HG02798 (cell line): Measurements from ENCODE around the gene CARS2.
A peak's percentile ranks its signal among the peaks of the same experiment; 100 is the strongest.

Source experiments
- ATAC-seq: cut with Tn5 transposase; IDR thresholded peaks from one replicate; pipeline ENCODE4 v1.9.1; 2021; ENCODE audit warnings: mild to moderate bottlenecking; ENCODE audit not compliant: unreplicated experiment, poor library complexity

CARS2 gene

GRCh38 chr13:110658218-110658911 lies 47.6 kb downstream of the CARS2 start:
- ATAC-seq = peak; percentile 88

GRCh38 chr13:110657196-110657595 lies 48.7 kb downstream of the CARS2 start:
- no peak for ATAC-seq

GRCh38 chr13:110653851-110654250 lies 52.1 kb downstream of the CARS2 start:
- no peak for ATAC-seq

- no peak for ATAC-seq
Measured at GRCh38 chr13:110653271-110653670, 52.6 kb downstream of the CARS2 start.

- ATAC-seq = no peak
Measured at GRCh38 chr13:110652764-110653163, 53.2 kb downstream of the CARS2 start.

GRCh38 chr13:110652231-110652730 lies 53.6 kb downstream of the CARS2 start:
- no peak for ATAC-seq

- no peak for ATAC-seq
Measured at GRCh38 chr13:110651726-110652230, 54.1 kb downstream of the CARS2 start.

GRCh38 chr13:110651271-110651670 lies 54.6 kb downstream of the CARS2 start:
- ATAC-seq = no peak

GRCh38 chr13:110650436-110650835 lies 55.5 kb downstream of the CARS2 start:
- no peak for ATAC-seq

GRCh38 chr13:110649551-110649950 lies 56.4 kb downstream of the CARS2 start:
- ATAC-seq = no peak

- ATAC-seq = no peak
Measured at GRCh38 chr13:110648848-110649421, 57.0 kb downstream of the CARS2 start.

GRCh38 chr13:110648146-110648819 lies 57.6 kb downstream of the CARS2 start:
- no peak for ATAC-seq

- no peak for ATAC-seq
Measured at GRCh38 chr13:110647365-110647737, 58.6 kb downstream of the CARS2 start.

GRCh38 chr13:110646442-110647364 lies 59.2 kb downstream of the CARS2 start:
- ATAC-seq = no peak

- ATAC-seq = no peak
Measured at GRCh38 chr13:110645750-110646149, 60.2 kb downstream of the CARS2 start.

- peak; percentile 80 for ATAC-seq
Measured at GRCh38 chr13:110644892-110645521, 60.9 kb downstream of the CARS2 start.

- ATAC-seq = no peak
Measured at GRCh38 chr13:110643768-110644421, 62.0 kb downstream of the CARS2 start.

GRCh38 chr13:110643324-110643723 lies 62.6 kb downstream of the CARS2 start:
- no peak for ATAC-seq

GRCh38 chr13:110642291-110642981 lies 63.5 kb downstream of the CARS2 start:
- ATAC-seq = no peak
